Lower leg skin (tissue), 3 donors: Measurements from ENCODE around the gene MRPL41.

Experiments used
- CTCF ChIP-seq, 3 donors: fragments of 450-650 bp; IDR thresholded peaks; one replicate each; pipeline ENCODE4 v1.5.1; 2016; ENCODE audit warnings: antibody characterized with exemption in 3 of 3, mild to moderate bottlenecking in 3 of 3, moderate library complexity in 2 of 3
- POLR2A ChIP-seq, 2 donors: fragments of 450-650 bp; IDR thresholded peaks; one replicate each; pipeline ENCODE4 v1.6.1; 2016 to 2017; ENCODE audit warnings: antibody characterized with exemption in 2 of 2, mild to moderate bottlenecking in 1 of 2, moderate library complexity in 1 of 2

GRCh38 chr9:137540536-137540935, 11.1 kb upstream of the MRPL41 start:
- TF ChIP-seq POLR2A (IDR thresholded peaks at IDR 0.05) (no peak), CTCF (IDR thresholded peaks at IDR 0.05) (no peak)
